Lower leg skin (tissue), 3 donors: ENCODE results near the gene GATA2.

Experiments
- CTCF ChIP-seq, 3 donors: fragments of 450-650 bp; IDR thresholded peaks; one replicate each; pipeline ENCODE4 v1.5.1; 2016; ENCODE audit warnings: antibody characterized with exemption in 3 of 3, mild to moderate bottlenecking in 3 of 3, moderate library complexity in 2 of 3
- POLR2A ChIP-seq, 2 donors: fragments of 450-650 bp; IDR thresholded peaks; one replicate each; pipeline ENCODE4 v1.6.1; 2016 to 2017; ENCODE audit warnings: antibody characterized with exemption in 2 of 2, mild to moderate bottlenecking in 1 of 2, moderate library complexity in 1 of 2

DNA sequence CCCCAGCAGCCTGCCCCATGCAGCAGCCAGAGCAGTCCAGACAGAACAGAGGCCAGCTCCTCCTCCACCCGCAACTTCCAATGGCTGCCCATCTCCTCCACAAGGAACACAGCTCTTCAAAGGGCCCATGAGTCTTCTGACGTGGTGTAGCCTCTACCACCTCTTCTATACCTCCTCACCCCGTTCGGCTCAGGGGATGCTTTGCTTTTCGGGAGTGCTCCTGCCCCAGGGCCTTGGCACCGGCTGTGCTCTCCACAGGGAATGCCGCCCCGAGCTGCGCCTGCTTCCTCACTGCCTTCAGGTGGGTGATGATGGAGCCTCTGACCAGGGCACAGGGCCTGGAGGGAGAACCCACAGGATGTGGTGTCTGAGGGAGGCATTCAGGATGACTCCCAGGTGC is 40.9 kb downstream of the GATA2 start:
- TF ChIP-seq POLR2A (IDR thresholded peaks at IDR 0.05): no peak
- no peak for TF ChIP-seq CTCF (IDR thresholded peaks at IDR 0.05)
